Suprapubic skin (tissue), 4 donors: ENCODE results near the gene CYP4B1. TPM values are rescaled to one million over a fixed set of nuclear protein-coding genes. Genes with fewer than 3 reads are reported as not detected.
A peak's percentile ranks its signal among the peaks of the same experiment; 100 is the strongest.
"Not testable (repeated sequence)": the region's sequence is repeated elsewhere in the genome, so short reads cannot be mapped to it uniquely, and the experiment has no call there.

Experiments
- DNase-seq, 2 donors: peaks; one replicate each; pipeline ENCODE4 v3.0.0-alpha.2; 2019; ENCODE audit warnings: low spot score in 2 of 2
- H3K27ac ChIP-seq: fragments of 200-600 bp; sonication (generic); one replicate; pipeline ENCODE4 v1.5.1; 2019
- H3K27me3 ChIP-seq: fragments of 200-600 bp; sonication (generic); one replicate; pipeline ENCODE4 v1.5.1; 2019
- H3K36me3 ChIP-seq: fragments of 200-600 bp; sonication (generic); one replicate; pipeline ENCODE4 v1.5.1; 2019
- H3K4me1 ChIP-seq: fragments of 200-600 bp; sonication (generic); one replicate; pipeline ENCODE4 v1.5.1; 2019
- H3K4me3 ChIP-seq: fragments of 200-600 bp; sonication (generic); one replicate; pipeline ENCODE4 v1.5.1; 2019; ENCODE audit warnings: mild to moderate bottlenecking
- H3K9me3 ChIP-seq: fragments of 200-600 bp; sonication (generic); one replicate; pipeline ENCODE4 v1.5.1; 2019
- EP300 ChIP-seq: sonication (generic); formaldehyde crosslinking; IDR thresholded peaks from one replicate; pipeline ENCODE4 v1.6.1; 2017; ENCODE audit warnings: antibody characterized with exemption
- POLR2A ChIP-seq, 2 donors: fragments of 450-650 bp; IDR thresholded peaks; one replicate each; pipeline ENCODE4 v1.6.1; 2017; ENCODE audit warnings: antibody characterized with exemption in 2 of 2, mild to moderate bottlenecking in 2 of 2, moderate library complexity in 2 of 2
- POLR2AphosphoS5 ChIP-seq, 3 donors: sonication (generic); formaldehyde crosslinking; IDR thresholded peaks; one replicate each; pipeline ENCODE4 v1.6.1; 2017; ENCODE audit warnings: antibody characterized with exemption in 3 of 3
- WGBS: methylation state at CpG from one replicate; pipeline ENCODE4 v1.1.5; 2018; 5-methylcytosine and 5-hydroxymethylcytosine counted together
- total RNA-seq, 4 donors: library from RNA; depleted of rRNA; stranded (reverse); fragments of >200 nt; gene quantifications; one replicate each; pipeline ENCODE4 v1.1.0, GENCODE V29; 2016
- TF ChIP-seq, protein P1 (sequence below), 2 donors: fragments of 200-600 bp in 1 of 2; fragments of 450-650 bp in 1 of 2; sonication (generic) in 1 of 2; IDR thresholded peaks; one replicate each; pipeline ENCODE4 v1.5.1; 2016 to 2019; ENCODE audit warnings: antibody characterized with exemption in 2 of 2, mild to moderate bottlenecking in 1 of 2, moderate library complexity in 1 of 2

Gene CYP4B1
- 100 to 1,000 TPM in 2 of 4 donors, 10 to 100 TPM in 2; 61.8 to 116 (median 88.6) TPM for total RNA-seq

- 47% methylated on average over 4 of the region's 4 CpGs for WGBS
- Histone ChIP-seq H3K9me3 (no peaks in the 10 kb centered on the region), H3K36me3 (no peaks in the 10 kb centered on the region), H3K27ac (peak within 1 kb of the TSS; percentile 71), H3K4me1 (peaks cover 26% of the 10 kb centered on the region), H3K4me3 (peak within 1 kb of the TSS; percentile 50), H3K27me3 (no peaks in the 10 kb centered on the region)
- TF ChIP-seq, protein P1, sequence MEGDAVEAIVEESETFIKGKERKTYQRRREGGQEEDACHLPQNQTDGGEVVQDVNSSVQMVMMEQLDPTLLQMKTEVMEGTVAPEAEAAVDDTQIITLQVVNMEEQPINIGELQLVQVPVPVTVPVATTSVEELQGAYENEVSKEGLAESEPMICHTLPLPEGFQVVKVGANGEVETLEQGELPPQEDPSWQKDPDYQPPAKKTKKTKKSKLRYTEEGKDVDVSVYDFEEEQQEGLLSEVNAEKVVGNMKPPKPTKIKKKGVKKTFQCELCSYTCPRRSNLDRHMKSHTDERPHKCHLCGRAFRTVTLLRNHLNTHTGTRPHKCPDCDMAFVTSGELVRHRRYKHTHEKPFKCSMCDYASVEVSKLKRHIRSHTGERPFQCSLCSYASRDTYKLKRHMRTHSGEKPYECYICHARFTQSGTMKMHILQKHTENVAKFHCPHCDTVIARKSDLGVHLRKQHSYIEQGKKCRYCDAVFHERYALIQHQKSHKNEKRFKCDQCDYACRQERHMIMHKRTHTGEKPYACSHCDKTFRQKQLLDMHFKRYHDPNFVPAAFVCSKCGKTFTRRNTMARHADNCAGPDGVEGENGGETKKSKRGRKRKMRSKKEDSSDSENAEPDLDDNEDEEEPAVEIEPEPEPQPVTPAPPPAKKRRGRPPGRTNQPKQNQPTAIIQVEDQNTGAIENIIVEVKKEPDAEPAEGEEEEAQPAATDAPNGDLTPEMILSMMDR (IDR thresholded peaks at IDR 0.05), result no peak
- peak in 1 of 2 donors; percentile 79 for TF ChIP-seq POLR2A (IDR thresholded peaks at IDR 0.05)
- no peak for TF ChIP-seq EP300
- peak in 2 of 3 donors; percentile 16 to 42 for TF ChIP-seq POLR2AphosphoS5 (IDR thresholded peaks at IDR 0.05)
- DNase-seq, result peak; percentile 86 to 91
Measured at GRCh38 chr1:46798810-46799209, at the start of gene CYP4B1. CYP4B1 (plus strand) TSS chr1:46799046; CDS start chr1:46799082, 36 bp downstream.

- no peak for TF ChIP-seq POLR2AphosphoS5 (IDR thresholded peaks at IDR 0.05)
- TF ChIP-seq, protein P1 (IDR thresholded peaks at IDR 0.05), result no peak
- no peak for TF ChIP-seq POLR2A (IDR thresholded peaks at IDR 0.05)
- no peak for TF ChIP-seq EP300
Measured at GRCh38 chr1:46749404-46749803, 49.4 kb upstream of the CYP4B1 start.

GRCh38 chr1:46749921-46750404, 48.9 kb upstream of the CYP4B1 start:
- Histone ChIP-seq H3K27me3 (no peaks in the 10 kb centered on the region), H3K36me3 (no peaks in the 10 kb centered on the region), H3K4me3 (peak overlapping the region; percentile 1), H3K27ac (peak overlapping the region; percentile 85), H3K9me3 (no peaks in the 10 kb centered on the region), H3K4me1 (peaks cover 66% of the 10 kb centered on the region)
- 3% methylated on average over 7 of the region's 7 CpGs for whole genome bisulfite sequencing
- peak in 1 of 2 donors; percentile 82 for DNase-seq
- TF ChIP-seq, protein P1 (IDR thresholded peaks at IDR 0.05), result no peak
- no peak for TF ChIP-seq POLR2A (IDR thresholded peaks at IDR 0.05)
- TF ChIP-seq POLR2AphosphoS5 (IDR thresholded peaks at IDR 0.05), result no peak
- no peak for TF ChIP-seq EP300

More at GRCh38 chr1:46749404-46749803, 49.4 kb upstream of the CYP4B1 start:
- Histone ChIP-seq H3K9me3 (no peaks in the 10 kb centered on the region), H3K4me1 (peaks cover 62% of the 10 kb centered on the region), H3K4me3 (peak overlapping the region; percentile 1), H3K36me3 (no peaks in the 10 kb centered on the region), H3K27ac (peak overlapping the region; percentile 85), H3K27me3 (no peaks in the 10 kb centered on the region)
- DNase-seq, result no peak
- 28% methylated on average over 1 of the region's 1 CpG for WGBS

DNA sequence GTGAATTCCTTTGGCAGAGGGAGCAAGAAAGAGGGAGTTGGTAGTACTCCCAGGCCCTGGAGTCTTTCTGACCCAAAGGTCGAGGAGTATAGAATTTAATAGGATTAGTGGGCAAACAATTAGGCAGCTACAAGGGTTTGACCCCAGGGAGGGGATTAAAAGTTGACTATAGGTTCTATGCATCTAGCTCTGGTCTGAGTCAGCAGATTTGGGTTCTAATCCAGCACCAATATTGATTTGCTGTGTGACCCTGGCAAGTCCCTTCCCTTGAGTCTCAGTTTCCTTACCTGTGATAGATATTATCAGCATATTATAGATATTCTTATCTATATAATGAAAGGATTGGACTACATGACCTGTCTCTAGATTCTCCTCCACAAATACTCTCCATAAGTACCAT, 44.9 kb upstream of the CYP4B1 start:
- Histone ChIP-seq H3K36me3 (no peaks in the 10 kb centered on the region), H3K27me3 (no peaks in the 10 kb centered on the region), H3K4me1 (peaks cover 85% of the 10 kb centered on the region), H3K4me3 (no peak overlapping the region), H3K27ac (no peak overlapping the region), H3K9me3 (no peaks in the 10 kb centered on the region)
- TF ChIP-seq EP300 (no peak), POLR2A (IDR thresholded peaks at IDR 0.05) (no peak), POLR2AphosphoS5 (IDR thresholded peaks at IDR 0.05) (no peak)
- TF ChIP-seq, protein P1 (IDR thresholded peaks at IDR 0.05), result no peak
- 17% methylated on average over 1 of the region's 1 CpG for WGBS
- no peak for DNase-seq

- H3K36me3 ChIP-seq, DNase-seq, H3K9me3 ChIP-seq, H3K27ac ChIP-seq, H3K27me3 ChIP-seq, H3K4me3 ChIP-seq: not testable (repeated sequence)
- WGBS, result 53% methylated on average over 4 of the region's 4 CpGs
- H3K4me1 ChIP-seq, result peaks cover 81% of the 10 kb centered on the region
Measured at GRCh38 chr1:46754707-46755106, 44.1 kb upstream of the CYP4B1 start.

- WGBS, result 85% methylated on average over 4 of the region's 4 CpGs
- Histone ChIP-seq H3K27ac (no peak overlapping the region), H3K27me3 (no peaks in the 10 kb centered on the region), H3K4me3 (no peak overlapping the region), H3K36me3 (no peaks in the 10 kb centered on the region), H3K9me3 (no peaks in the 10 kb centered on the region), H3K4me1 (peaks cover 78% of the 10 kb centered on the region)
- DNase-seq, result no peak
- TF ChIP-seq POLR2AphosphoS5 (IDR thresholded peaks at IDR 0.05) (no peak), POLR2A (IDR thresholded peaks at IDR 0.05) (no peak), EP300 (no peak)
- TF ChIP-seq, protein P1 (IDR thresholded peaks at IDR 0.05), result no peak
Measured at GRCh38 chr1:46755121-46755520, 43.7 kb upstream of the CYP4B1 start.
